PC-9 (cell line): ENCODE results near the gene MTA1.

Experiments
- CTCF ChIP-seq: fragments of 200-600 bp; sonication (generic); conservative IDR thresholded peaks from 2 replicates; pipeline ENCODE4 v1.6.1; 2017; ENCODE audit warnings: mixed run types, antibody characterized with exemption, mild to moderate bottlenecking, moderate library complexity
- EZH2 ChIP-seq: fragments of 200-600 bp; sonication (generic); IDR thresholded peaks from 2 replicates; pipeline ENCODE4 v1.8.0; 2017; ENCODE audit warnings: antibody characterized with exemption, low read depth

- TF ChIP-seq CTCF (no peak), EZH2 (no peak)
These were observed 16.8 kb downstream of the MTA1 start for GRCh38 chr14:105436402-105436801.
